Measurements from ENCODE around the gene COMMD3. TPM values are rescaled to one million over a fixed set of nuclear protein-coding genes. Genes with fewer than 3 reads are reported as not detected.

Gene COMMD3
- total and polyA plus RNA-seq, 9 of the 15 experiments (the other 6 are each of a cell fraction or from before 2014, with no cell fraction given): 50.7 to 217 (median 80.1) TPM

DNA sequence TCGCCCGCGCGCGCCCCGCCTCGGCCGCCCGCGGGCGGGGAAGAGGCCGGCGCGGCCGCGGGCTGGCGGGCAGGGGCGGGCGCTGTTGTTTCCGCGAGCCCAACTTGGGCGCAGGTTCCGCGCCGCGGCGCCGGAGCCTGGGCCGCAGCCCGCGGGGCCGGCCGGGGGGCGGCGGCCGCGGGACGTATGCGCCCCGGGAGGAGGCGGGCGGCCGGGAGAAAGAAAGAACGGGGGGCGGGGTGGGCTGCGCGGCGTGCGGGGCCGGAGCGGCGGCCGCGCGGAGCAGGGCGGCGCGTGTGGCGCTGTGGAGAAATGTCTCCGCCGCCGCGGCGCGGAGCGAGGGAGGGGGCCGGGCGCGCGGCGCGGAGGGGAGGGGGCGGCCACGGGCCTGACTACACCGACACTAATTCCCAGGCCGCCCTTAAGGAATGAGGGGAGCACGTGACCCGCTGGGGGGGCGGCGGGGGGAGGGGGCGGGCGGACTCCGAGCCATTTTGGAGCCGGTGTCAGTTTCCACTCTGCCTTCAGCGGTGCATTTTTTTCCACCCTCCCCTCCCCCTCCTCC lies 4.5 kb downstream of the COMMD3 start, which contains the start of gene BMI1:
TSS of gene BMI1 (plus strand) at position 509 of the 565 bp plus-strand sequence. CDS start 5,351 bp downstream, outside the sequence.
- Histone ChIP-seq H3K9me3 (replicated peaks; ENCODE audit: control insufficient read depth, insufficient read depth, low read depth, low read length) (no peaks in the 10 kb centered on the region), H3K36me3 (ENCODE audit: control insufficient read depth, insufficient read depth, low read length) (no peaks in the 10 kb centered on the region), H3K79me2 (ENCODE audit: control insufficient read depth, insufficient read depth, low read length) (peaks cover 82% of the 10 kb centered on the region), H4K20me1 (replicated peaks; ENCODE audit: control insufficient read depth, insufficient read depth, low read length) (0 out of 2 replicates have a peak, but pooled peaks cover 6% of the 10 kb centered on the region), H3K4me3 (peak within 1 kb of the TSS; percentile 78), H2AFZ (ENCODE audit: low read depth, low read length) (peak within 1 kb of the TSS; percentile 68), H3K4me2 (ENCODE audit: insufficient read depth, low read length) (peak within 1 kb of the TSS; percentile 81), H3K4me1 (replicated peaks in 1 of 2; ENCODE audit: control insufficient read depth in 2 of 2, insufficient read depth in 2 of 2, low read length in 2 of 2) (peaks cover 14 to 23% of the 10 kb centered on the region in 2 experiments; a peak in 3 of 5 replicates), H3K27ac (ENCODE audit: extremely low read depth, low read depth, low read length) (peak within 1 kb of the TSS; percentile 95), H3K27me3 (ENCODE audit: control insufficient read depth in 2 of 2, insufficient read depth in 2 of 2, low read length in 2 of 2) (peaks cover 6 to 7% of the 10 kb centered on the region in 2 experiments; a peak in 3 of 5 replicates), H3K9ac (ENCODE audit: insufficient read depth in 1 of 2, low read depth in 2 of 2, low read length in 2 of 2) (peak within 1 kb of the TSS; percentile 84 to 99), H3K9me1 (ENCODE audit: control insufficient read depth, insufficient read depth, low read length) (no peaks in the 10 kb centered on the region)
- FAIRE-seq (no peak), DNase-seq (ENCODE audit: extremely low read depth in 1 of 4, low spot score in 3 of 4) (peak; percentile 81 to 91 (median 88)), ATAC-seq (peak; percentile 54)
- in situ Hi-C loops (cut with MboI): no loop called here
- no CpG with 5 or more reads among the region's 85 CpGs for WGBS (ENCODE audit: insufficient coverage, low coverage, missing lambda C conversion rate)
- no TSS peak for BruUV-seq (replicated peaks)
- POLR2A ChIA-PET: interaction anchor here (1.0 kb wide), 1 partner anchor 91 kb away, joined by 3 read pairs; no protein-coding TSS in a partner anchor
- CTCF ChIA-PET (ENCODE audit: low intra/inter-chr PET ratio): no interaction called here
- intact Hi-C loops (cut with micrococcal nuclease): loop anchor here (5.0 kb wide), 1 partner anchor 192 kb away; no protein-coding TSS in a partner anchor
- TF ChIP-seq ZNF717 (CRISPR knock-in tag; IDR thresholded peaks at IDR 0.05): no peak
- no peak for TF ChIP-seq THAP12 (CRISPR knock-in tag; IDR thresholded peaks at IDR 0.05)
- no peak for TF ChIP-seq TCFL5 (CRISPR knock-in tag; conservative IDR thresholded peaks at IDR 0.05)
- TF ChIP-seq ARID2 (IDR thresholded peaks at IDR 0.05): no peak
- peak; percentile 80 for TF ChIP-seq USF2 (CRISPR knock-in tag; IDR thresholded peaks at IDR 0.05)
- no peak for TF ChIP-seq ARHGAP35 (IDR thresholded peaks at IDR 0.05; ENCODE audit: partially characterized antibody)
- TF ChIP-seq ZSCAN32 (CRISPR knock-in tag; IDR thresholded peaks at IDR 0.05): no peak
- no peak for TF ChIP-seq TBP (optimal IDR thresholded peaks at IDR 0.05; ENCODE audit: low read depth, low read length)
- peak; percentile 73 for TF ChIP-seq BHLHE40 (IDR thresholded peaks at IDR 0.05; ENCODE audit: low read length)
- TF ChIP-seq TEAD4 (IDR thresholded peaks at IDR 0.05; ENCODE audit: low read length): no peak
- no peak for TF ChIP-seq TEAD4 (CRISPR knock-in tag; IDR thresholded peaks at IDR 0.05; ENCODE audit: borderline replicate concordance)
- peak in 1 of 3 experiments; percentile 48 for TF ChIP-seq YY1 (IDR thresholded peaks at IDR 0.05; ENCODE audit: borderline replicate concordance in 1 of 3, control insufficient read depth in 1 of 3, extremely low read depth in 1 of 3, insufficient read depth in 3 of 3, insufficient read length in 1 of 3, insufficient replicate concordance in 2 of 3, low read depth in 1 of 3, low read length in 2 of 3)
- TF ChIP-seq CBFA2T3 (IDR thresholded peaks at IDR 0.05): no peak
- TF ChIP-seq, protein P1, sequence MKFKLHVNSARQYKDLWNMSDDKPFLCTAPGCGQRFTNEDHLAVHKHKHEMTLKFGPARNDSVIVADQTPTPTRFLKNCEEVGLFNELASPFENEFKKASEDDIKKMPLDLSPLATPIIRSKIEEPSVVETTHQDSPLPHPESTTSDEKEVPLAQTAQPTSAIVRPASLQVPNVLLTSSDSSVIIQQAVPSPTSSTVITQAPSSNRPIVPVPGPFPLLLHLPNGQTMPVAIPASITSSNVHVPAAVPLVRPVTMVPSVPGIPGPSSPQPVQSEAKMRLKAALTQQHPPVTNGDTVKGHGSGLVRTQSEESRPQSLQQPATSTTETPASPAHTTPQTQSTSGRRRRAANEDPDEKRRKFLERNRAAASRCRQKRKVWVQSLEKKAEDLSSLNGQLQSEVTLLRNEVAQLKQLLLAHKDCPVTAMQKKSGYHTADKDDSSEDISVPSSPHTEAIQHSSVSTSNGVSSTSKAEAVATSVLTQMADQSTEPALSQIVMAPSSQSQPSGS (CRISPR knock-in tag; IDR thresholded peaks at IDR 0.05): no peak
- TF ChIP-seq TRIM28 (IDR thresholded peaks at IDR 0.05): no peak
- no peak for TF ChIP-seq RBM17 (IDR thresholded peaks at IDR 0.05; ENCODE audit: borderline replicate concordance, low read depth, low read length)
- no peak for TF ChIP-seq CREB5 (CRISPR knock-in tag; IDR thresholded peaks at IDR 0.05)
- no peak for TF ChIP-seq ZNF444 (CRISPR knock-in tag; IDR thresholded peaks at IDR 0.05)

All from K562 (cell line).